AG04449 (cell line): ENCODE data around the gene POGLUT2.

Experiments
- CTCF ChIA-PET: fragments of 350-600 bp; formaldehyde crosslinking; extraction: SDS; loops from one replicate; lab custom pipeline; 2021; ENCODE audit warnings: antibody characterized with exemption; lab: Yijun Ruan, JAX
- POLR2A ChIA-PET: fragments of 400-600, 350-600 bp; formaldehyde crosslinking; extraction: SDS; loops from one replicate; lab custom pipeline; 2020; ENCODE audit warnings: antibody characterized with exemption, inconsistent platforms; lab: Yijun Ruan, JAX
- DNase-seq: peaks from one replicate; pipeline ENCODE4 v3.0.0-alpha.2; 2010; ENCODE audit warnings: low read depth, low spot score
- H3K4me3 ChIP-seq: 2 replicates; pipeline ENCODE4 v1.5.1; 2011; ENCODE audit warnings: low read depth, mild to moderate bottlenecking, control low read depth, low read length
- TF ChIP-seq, protein P1 (sequence below): IDR thresholded peaks from one replicate; pipeline ENCODE4 v1.5.1; 2011; ENCODE audit warnings: mild to moderate bottlenecking, moderate library complexity, low read length, control low read depth, inconsistent platforms; ENCODE audit not compliant: insufficient read depth; ENCODE audit errors: missing control alignments

The POGLUT2 gene

GRCh38 chr13:102779436-102780159, 19.2 kb downstream of the POGLUT2 start:
- DNase-seq, result no peak
- no peak overlapping the region for H3K4me3 ChIP-seq
- ChIA-PET POLR2A (no interaction called here), CTCF (no interaction called here)
- TF ChIP-seq, protein P1, sequence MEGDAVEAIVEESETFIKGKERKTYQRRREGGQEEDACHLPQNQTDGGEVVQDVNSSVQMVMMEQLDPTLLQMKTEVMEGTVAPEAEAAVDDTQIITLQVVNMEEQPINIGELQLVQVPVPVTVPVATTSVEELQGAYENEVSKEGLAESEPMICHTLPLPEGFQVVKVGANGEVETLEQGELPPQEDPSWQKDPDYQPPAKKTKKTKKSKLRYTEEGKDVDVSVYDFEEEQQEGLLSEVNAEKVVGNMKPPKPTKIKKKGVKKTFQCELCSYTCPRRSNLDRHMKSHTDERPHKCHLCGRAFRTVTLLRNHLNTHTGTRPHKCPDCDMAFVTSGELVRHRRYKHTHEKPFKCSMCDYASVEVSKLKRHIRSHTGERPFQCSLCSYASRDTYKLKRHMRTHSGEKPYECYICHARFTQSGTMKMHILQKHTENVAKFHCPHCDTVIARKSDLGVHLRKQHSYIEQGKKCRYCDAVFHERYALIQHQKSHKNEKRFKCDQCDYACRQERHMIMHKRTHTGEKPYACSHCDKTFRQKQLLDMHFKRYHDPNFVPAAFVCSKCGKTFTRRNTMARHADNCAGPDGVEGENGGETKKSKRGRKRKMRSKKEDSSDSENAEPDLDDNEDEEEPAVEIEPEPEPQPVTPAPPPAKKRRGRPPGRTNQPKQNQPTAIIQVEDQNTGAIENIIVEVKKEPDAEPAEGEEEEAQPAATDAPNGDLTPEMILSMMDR, result no peak

DNA sequence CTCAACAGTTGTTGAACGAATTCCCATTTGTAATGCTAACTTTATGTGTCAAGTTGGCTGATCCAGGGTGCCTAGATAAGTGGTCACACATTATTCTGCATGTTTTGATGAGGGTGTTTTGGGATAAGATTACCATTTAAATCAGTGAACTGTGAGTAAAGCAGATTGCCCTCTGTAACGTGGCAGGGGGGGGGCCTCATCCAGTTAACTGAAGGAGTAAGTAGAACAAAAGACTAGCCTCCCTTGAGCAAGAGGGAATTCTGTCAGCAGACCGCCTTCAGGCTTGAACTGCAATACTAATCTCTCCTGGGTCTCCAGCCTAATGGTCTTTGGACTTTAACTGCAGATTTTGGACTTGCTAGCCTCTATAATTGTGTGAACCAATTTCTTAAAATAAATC, 21.0 kb downstream of the POGLUT2 start:
- CTCF ChIA-PET, result no interaction called here
- POLR2A ChIA-PET, result no interaction called here
- TF ChIP-seq, protein P1, result no peak
- DNase-seq, result no peak
- H3K4me3 ChIP-seq, result no peak overlapping the region

- ChIA-PET POLR2A (no interaction called here), CTCF (no interaction called here)
- no peak overlapping the region for H3K4me3 ChIP-seq
- no peak for DNase-seq
- TF ChIP-seq, protein P1, result no peak
Measured at GRCh38 chr13:102776271-102776670, 22.5 kb downstream of the POGLUT2 start.

DNA sequence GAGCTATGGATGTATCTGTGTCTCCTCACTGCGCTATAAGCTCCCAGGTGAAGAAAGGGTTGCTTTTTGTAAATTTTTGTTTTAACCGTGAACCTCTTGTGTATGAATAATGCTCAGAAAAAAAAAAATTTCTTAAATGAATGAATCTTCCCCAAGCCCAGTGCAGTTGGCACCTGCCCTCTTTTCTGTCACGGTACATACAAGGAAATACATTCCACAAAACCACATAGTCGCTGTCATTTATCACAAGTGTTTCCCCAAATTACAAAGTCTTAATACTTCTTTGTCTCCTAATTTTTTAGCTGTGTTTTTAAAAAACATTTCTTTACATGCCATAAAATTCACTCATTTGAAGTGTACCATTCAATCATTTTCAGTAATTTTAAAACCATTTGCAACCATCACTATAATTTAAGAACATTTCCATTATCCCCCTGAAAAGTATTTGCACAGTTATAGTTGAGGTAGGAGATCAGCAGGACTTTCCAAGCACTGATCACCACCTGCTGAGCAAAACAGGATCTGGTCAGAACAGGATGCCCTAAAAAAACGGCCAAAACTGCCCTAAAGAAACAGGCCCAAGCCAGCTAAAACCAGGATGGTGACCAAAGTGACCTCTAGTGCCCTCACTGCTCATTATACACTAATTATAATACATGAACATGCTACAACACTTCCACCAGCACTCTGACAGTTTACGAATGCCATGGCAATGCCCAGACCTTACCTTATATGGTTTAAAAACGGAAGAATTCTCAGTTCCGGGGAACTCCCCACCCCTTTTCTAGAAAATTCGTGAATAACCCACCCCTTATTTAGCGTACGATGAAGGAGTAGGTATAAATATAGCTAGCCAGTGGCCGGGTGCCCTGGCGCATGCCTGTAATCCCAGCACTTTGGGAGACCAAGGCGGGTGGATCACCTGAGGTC, 23.9 kb downstream of the POGLUT2 start:
- H3K4me3 ChIP-seq, result no peak overlapping the region
- no peak for DNase-seq
- POLR2A ChIA-PET, result no interaction called here
- TF ChIP-seq, protein P1, result no peak
- CTCF ChIA-PET, result interaction anchor here (1.2 to 2.5 kb wide), 3 partner anchors 25 to 218 kb away, joined by 4 to 15 read pairs (median 14); no protein-coding TSS in a partner anchor

DNA sequence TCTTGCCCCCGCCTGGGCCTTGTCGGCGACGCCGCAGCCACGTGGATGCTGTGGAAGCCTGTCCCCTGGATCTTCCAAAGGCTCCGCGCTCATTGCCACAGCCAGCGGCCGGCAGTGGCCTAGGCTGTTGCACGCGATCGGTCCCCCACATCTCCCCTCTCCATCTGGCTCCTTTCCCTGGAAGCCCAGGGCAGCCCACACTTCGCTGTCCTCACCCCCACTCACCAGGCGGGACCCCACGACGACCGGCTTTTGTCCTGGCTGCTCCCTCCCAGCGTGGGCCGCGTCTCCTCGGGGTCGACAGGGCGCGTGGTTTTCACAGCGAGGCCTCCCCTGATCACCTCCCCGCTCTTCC, 24.6 kb downstream of the POGLUT2 start:
- CTCF ChIA-PET, result interaction anchor here (0.6 to 2.5 kb wide), 6 partner anchors 26 to 218 kb away, joined by 3 to 15 read pairs (median 4); no protein-coding TSS in a partner anchor
- H3K4me3 ChIP-seq, result peak overlapping the region; percentile 84
- DNase-seq, result no peak
- POLR2A ChIA-PET, result interaction anchor here (0.6 to 2.3 kb wide), 5 partner anchors 71 to 178 kb away, joined by 3 to 12 read pairs (median 3); partner anchors contain the start of genes ERCC5 and TPP2
- TF ChIP-seq, protein P1, result no peak
